Iris pigment epithelial cell (primary cell): ENCODE measurements around the gene CCNA1.

Experiments
- DNase-seq: peaks from one replicate; pipeline ENCODE4 v3.0.0-alpha.2; 2011; ENCODE audit warnings: low read depth

CCNA1 gene

DNA sequence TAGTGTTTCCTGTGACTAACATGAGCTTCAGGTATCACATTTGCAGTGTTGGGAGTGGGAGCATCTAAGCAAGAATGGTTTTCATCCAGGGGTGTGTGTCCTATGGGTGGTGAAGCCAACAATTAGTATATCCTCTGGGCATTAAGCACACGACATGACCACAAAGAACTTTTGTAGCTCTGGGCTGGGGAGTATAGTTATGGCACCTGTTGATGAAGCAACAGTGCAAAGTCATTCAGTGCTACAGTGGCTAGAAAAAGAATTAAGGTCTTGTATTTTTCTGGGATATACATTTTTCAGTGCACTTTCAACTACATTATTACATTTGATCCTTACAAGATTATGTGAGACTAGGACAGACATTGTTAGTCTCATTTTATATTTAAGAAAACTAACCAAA lies 21.8 kb downstream of the CCNA1 start:
- DNase-seq: no peak

DNA sequence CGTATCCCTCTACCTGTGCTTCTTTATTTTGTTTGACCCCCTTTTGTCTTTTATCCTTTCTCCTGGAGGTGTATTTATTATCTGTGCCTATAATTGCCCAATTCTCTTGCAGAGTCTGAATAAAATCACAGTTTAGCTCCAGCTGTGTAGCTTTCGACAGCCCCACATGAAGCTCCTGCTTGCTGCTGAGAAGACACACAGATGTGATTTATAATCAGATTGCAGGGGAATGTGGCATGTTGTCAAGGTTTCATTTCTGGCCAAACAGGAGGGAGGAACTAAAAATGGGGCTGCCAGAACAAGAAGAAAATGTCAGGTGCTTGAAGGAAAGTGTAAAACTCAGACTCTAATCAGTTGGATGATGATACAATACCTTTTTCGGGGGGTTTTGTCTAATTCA lies 22.7 kb downstream of the CCNA1 start:
- no peak for DNase-seq

DNA sequence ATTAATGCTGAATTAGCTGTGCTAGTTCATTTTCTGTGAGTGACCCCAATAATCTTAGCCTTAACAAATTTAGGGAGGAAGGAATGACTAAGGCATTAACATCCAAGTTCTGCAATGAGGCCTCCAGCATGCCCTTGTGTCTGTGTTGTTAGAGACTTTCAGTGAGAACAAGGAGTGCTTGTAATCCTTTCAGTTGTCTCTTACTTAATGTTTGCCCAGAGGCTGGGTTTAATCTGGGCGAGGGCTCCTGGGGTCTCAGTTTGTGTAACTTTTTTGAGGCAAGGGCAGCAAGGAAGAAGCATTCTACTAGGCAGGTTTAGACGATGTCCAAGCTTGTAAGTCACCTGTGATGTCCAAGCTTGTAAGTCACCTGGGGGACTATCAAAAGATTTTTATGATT lies 24.3 kb downstream of the CCNA1 start:
- no peak for DNase-seq

DNA sequence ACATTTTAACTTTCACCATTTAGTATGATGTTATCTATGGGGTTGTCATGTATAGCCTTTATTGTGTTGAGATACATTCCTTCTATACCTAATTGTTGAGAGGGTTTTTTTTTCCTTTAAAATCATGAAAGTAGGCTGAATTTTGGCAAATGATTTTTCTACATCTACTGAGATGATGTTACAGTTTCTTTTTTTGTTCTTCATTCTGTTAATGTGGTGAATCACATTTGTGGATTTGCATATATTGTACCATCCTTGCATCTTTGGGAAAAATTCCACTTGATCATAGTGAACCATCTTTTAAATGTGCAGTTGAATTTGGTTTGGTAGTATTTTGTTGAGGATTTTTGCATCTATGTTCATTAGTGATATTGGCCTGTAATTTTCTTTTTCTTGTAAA lies 29.2 kb downstream of the CCNA1 start:
- no peak for DNase-seq

DNA sequence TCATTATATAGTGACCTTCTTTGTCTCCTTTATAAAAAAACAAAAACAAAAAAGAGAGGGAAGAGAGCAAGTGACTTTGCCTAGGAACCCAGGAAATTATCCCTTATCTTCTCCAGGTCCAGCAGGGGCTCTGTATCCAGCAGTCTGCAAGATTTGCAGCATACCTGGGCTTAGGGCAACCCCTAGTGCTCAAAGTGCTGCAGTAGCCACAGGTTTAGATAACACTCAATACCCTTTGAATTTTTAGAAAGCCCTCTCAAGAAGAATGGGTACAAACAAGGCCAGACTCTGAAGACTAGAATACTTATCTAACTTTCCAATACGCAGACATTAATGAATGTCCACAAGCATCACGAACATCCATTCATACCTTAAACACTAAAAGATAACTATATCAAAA lies 43.2 kb downstream of the CCNA1 start:
- peak; percentile 31 for DNase-seq

DNA sequence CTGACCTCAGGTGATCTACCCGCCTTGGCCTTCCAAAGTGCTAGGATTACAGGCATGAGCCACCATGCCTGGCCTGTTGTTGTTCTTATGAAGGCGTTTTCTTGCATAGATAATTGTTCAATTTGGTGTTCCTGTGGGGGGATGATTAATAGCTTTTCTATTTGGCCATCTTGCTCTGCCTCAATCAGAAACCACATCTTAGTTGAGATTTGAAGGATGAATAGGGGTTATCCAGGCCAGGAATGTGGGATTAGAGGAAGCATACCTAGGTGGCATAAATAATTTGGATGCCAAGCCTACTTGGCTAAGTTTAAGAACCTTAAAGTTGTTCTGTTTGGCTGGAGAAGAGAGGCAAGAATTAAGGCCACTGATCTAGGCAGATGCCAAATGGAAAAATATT lies 44.4 kb downstream of the CCNA1 start:
- no peak for DNase-seq

DNA sequence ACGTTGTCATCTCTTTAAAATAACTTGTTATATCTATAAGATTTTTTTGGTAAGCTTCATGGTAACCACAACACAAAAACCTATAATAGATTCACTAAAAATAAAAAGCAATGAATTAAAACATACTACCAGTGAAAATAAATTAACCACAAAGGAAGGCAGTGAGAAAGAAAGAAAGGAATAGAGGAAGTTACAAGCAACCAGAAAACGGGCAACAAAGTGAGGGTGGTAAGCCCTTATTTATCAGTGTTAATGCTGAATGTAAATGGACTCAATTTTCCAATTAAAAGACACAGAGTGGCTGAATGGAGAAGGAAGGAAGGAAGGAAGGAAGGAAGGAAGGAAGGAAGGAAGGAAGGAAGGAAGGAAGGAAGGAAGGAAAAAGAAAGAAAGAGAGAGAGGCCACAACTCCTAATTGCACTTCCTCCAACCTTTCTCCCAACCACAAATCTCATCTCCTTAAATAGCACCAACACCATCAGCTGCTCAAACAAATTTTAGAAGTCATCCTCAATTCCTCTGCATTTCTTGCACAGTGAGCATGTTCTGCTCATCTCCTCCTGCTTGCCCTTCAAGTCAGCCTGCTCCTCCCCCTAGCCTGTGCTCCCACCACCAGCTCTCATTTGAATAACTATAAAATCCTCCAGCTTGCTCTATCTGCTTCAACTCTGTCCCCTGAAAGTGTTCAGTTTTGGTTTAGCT lies 48.6 kb downstream of the CCNA1 start:
- DNase-seq: no peak

DNA sequence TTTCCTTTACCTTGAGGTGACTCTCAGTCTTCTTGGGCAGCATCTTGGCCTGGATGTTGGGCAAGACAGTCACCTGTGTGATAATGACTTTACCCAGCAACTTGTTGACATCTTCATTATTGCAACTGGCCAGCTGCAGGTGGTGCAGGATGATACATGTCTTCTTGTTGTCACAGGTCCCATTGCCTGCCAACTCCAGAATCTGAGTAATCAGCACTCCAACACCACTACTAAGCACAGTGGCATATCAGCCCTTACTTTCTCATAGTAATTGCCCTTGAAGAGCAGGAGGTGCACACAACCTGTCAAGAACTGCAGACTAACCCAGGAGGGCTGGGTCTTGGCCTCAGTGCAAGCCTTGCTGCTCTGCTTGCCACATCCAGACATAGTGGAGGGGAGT lies 57.8 kb downstream of the CCNA1 start:
- DNase-seq: no peak
